Thoracic aorta (tissue), 2 donors: ENCODE data around the gene MLIP. TPM values are rescaled to one million over a fixed set of nuclear protein-coding genes. Genes with fewer than 3 reads are reported as not detected.

Source experiments
- ATAC-seq: fragments of 150-250 bp; one replicate; pipeline ENCODE4 v1.8.0; 2017; ENCODE audit warnings: low read depth; ENCODE audit not compliant: insufficient number of reproducible peaks, low FRiP score
- DNase-seq: peaks from one replicate; pipeline ENCODE4 v3.0.0-alpha.2; 2020; ENCODE audit warnings: low spot score
- H3K27ac ChIP-seq, 2 donors: fragments of 200-600 bp; sonication (generic); 1 replicate in 1 of 2; 2 replicates in 1 of 2; pipeline ENCODE4 v1.5.1; 2016; ENCODE audit warnings: mild to moderate bottlenecking in 2 of 2, moderate library complexity in 2 of 2
- H3K27me3 ChIP-seq: fragments of 200-600 bp; sonication (generic); replicated peaks from 2 replicates; pipeline ENCODE4 v1.6.0; 2016; ENCODE audit warnings: mild to moderate bottlenecking; ENCODE audit not compliant: insufficient read depth
- H3K36me3 ChIP-seq: fragments of 200-600 bp; sonication (generic); one replicate; pipeline ENCODE4 v1.5.1; 2016
- H3K4me1 ChIP-seq, 2 donors: fragments of 200-600 bp; sonication (generic); 1 replicate in 1 of 2; 2 replicates in 1 of 2; pipeline versions ENCODE4 v1.5.1 to v1.6.0; 2016; ENCODE audit warnings: low read depth in 2 of 2, mild to moderate bottlenecking in 1 of 2; ENCODE audit not compliant: control insufficient read depth in 1 of 2
- H3K4me3 ChIP-seq: fragments of 200-600 bp; sonication (generic); 2 replicates; pipeline ENCODE4 v1.5.1; 2016; ENCODE audit warnings: mild to moderate bottlenecking
- H3K9me3 ChIP-seq: fragments of 200-600 bp; sonication (generic); 2 replicates; pipeline ENCODE4 v1.5.1; 2016
- total RNA-seq, 2 donors: library from RNA; depleted of rRNA; stranded (reverse); fragments of >200 nt; gene quantifications; one replicate each; pipeline versions ENCODE4 v1.1.0 to v1.2.3, GENCODE V29; 2016
- TF ChIP-seq, protein P1 (sequence below): fragments of 200-600 bp; sonication (generic); IDR thresholded peaks from one replicate; pipeline ENCODE4 v1.5.1; 2019; ENCODE audit warnings: antibody characterized with exemption

Gene MLIP
- total RNA-seq, 2 donors from 2014 or later = 1.8 TPM; not detected in 1

DNA sequence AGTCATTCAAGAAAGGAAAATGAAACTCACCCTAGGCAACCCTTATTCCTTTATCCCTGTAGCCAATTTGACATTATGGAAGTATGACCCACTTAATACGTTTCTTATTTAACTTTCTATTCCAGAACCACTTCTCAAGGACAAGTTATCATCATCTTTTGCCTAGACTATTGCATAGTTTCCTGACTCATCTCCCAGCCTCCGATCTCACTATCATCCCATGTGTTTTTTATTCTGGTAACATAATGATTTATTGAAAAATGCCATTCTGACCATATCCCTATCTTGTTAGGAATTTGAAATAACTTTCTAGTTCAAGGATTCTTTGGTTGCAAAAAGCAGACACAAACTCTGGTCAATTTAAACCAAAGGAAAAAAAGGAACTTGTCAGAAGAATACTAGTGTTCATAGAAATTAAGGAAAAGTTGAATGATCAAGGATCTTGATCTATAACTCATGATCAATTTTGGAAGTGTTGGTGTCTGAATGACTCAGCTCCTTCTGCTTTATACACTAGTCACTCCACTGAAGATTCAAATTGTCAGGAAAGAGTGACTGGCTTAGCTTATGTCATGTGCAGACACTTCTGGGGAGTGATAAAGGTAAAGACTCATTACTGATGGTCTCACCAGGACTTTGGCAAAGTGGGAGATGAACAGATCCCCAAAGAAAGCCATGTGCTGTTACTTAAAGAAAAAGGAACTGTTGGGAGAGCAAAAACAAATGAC, 188.5 kb downstream of the MLIP start:
- Histone ChIP-seq H3K4me1 (no peaks in the 10 kb centered on the region), H3K27me3 (no peaks in the 10 kb centered on the region), H3K9me3 (no peaks in the 10 kb centered on the region), H3K27ac (no peak overlapping the region), H3K4me3 (no peak overlapping the region), H3K36me3 (no peaks in the 10 kb centered on the region)
- DNase-seq (no peak), ATAC-seq (no peak)
- TF ChIP-seq, protein P1, sequence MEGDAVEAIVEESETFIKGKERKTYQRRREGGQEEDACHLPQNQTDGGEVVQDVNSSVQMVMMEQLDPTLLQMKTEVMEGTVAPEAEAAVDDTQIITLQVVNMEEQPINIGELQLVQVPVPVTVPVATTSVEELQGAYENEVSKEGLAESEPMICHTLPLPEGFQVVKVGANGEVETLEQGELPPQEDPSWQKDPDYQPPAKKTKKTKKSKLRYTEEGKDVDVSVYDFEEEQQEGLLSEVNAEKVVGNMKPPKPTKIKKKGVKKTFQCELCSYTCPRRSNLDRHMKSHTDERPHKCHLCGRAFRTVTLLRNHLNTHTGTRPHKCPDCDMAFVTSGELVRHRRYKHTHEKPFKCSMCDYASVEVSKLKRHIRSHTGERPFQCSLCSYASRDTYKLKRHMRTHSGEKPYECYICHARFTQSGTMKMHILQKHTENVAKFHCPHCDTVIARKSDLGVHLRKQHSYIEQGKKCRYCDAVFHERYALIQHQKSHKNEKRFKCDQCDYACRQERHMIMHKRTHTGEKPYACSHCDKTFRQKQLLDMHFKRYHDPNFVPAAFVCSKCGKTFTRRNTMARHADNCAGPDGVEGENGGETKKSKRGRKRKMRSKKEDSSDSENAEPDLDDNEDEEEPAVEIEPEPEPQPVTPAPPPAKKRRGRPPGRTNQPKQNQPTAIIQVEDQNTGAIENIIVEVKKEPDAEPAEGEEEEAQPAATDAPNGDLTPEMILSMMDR = no peak

- no peak overlapping the region for H3K4me3 ChIP-seq
- H3K4me1 ChIP-seq = no peaks in the 10 kb centered on the region
- no peak for DNase-seq
- no peaks in the 10 kb centered on the region for H3K9me3 ChIP-seq
- no peak overlapping the region for H3K27ac ChIP-seq
- no peak for ATAC-seq
- no peaks in the 10 kb centered on the region for H3K27me3 ChIP-seq
- H3K36me3 ChIP-seq = no peaks in the 10 kb centered on the region
- TF ChIP-seq, protein P1 = no peak
Measured at GRCh38 chr6:54301770-54302169, 190.5 kb downstream of the MLIP start.

- no peaks in the 10 kb centered on the region for H3K9me3 ChIP-seq
- H3K27me3 ChIP-seq = no peaks in the 10 kb centered on the region
- H3K36me3 ChIP-seq = no peaks in the 10 kb centered on the region
- DNase-seq (no peak), ATAC-seq (no peak)
- TF ChIP-seq, protein P1 = no peak
- no peak overlapping the region for H3K4me3 ChIP-seq
- no peak overlapping the region for H3K27ac ChIP-seq
- H3K4me1 ChIP-seq = no peaks in the 10 kb centered on the region
Measured at GRCh38 chr6:54307439-54307910, 196.2 kb downstream of the MLIP start.

- TF ChIP-seq, protein P1 = no peak
Measured at GRCh38 chr6:54308289-54308985, 197.2 kb downstream of the MLIP start, which contains the start of gene TINAG. Gene TINAG (plus strand): TSS chr6:54308441. CDS start chr6:54308551, 110 bp downstream.

DNA sequence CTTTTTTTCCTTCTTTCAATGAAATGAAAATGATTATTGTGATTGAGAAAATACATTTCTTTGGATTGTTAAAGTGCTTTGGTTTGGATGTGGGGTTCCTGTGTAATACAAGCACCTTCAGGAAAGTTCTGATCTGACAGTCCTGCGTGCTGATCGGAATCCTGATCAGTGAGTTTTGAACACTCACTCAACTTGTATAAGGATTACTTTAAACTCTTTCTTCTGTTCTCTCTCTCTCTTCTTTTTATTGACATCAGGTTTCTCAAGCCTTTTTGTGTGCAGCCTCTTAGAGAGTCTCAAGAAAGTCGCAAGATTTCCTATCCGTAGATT, 197.7 kb downstream of the MLIP start:
- no peak for DNase-seq
- Histone ChIP-seq H3K27ac (no peak overlapping the region), H3K4me3 (no peak overlapping the region), H3K9me3 (no peaks in the 10 kb centered on the region), H3K27me3 (no peaks in the 10 kb centered on the region), H3K4me1 (no peaks in the 10 kb centered on the region), H3K36me3 (no peaks in the 10 kb centered on the region)
- no peak for ATAC-seq
- TF ChIP-seq, protein P1 = no peak

More at GRCh38 chr6:54308289-54308985, 197.2 kb downstream of the MLIP start, which contains the start of gene TINAG:
- ATAC-seq = no peak
- H3K27me3 ChIP-seq = no peaks in the 10 kb centered on the region
- no peaks in the 10 kb centered on the region for H3K9me3 ChIP-seq
- no peak within 1 kb of the TSS for H3K4me3 ChIP-seq
- H3K36me3 ChIP-seq = no peaks in the 10 kb centered on the region
- H3K27ac ChIP-seq = no peak within 1 kb of the TSS
- DNase-seq = no peak
- no peaks in the 10 kb centered on the region for H3K4me1 ChIP-seq
